Anterior cingulate cortex (tissue), 58 donors: ENCODE measurements around the gene ZNF799.
A peak's percentile ranks its signal among the peaks of the same experiment; 100 is the strongest.
"Not testable (repeated sequence)": the region's sequence is repeated elsewhere in the genome, so short reads cannot be mapped to it uniquely, and the experiment has no call there.

Experiments used
- DNase-seq, 58 donors: peaks; one replicate each; lab custom pipeline; 2025; lab: John Stamatoyannopoulos, UW

ZNF799 gene

GRCh38 chr19:12364391-12365235, 36.5 kb downstream of the ZNF799 start:
- DNase-seq, result peak in 19 of 58 donors; percentile 5 to 49 (median 18)

DNA sequence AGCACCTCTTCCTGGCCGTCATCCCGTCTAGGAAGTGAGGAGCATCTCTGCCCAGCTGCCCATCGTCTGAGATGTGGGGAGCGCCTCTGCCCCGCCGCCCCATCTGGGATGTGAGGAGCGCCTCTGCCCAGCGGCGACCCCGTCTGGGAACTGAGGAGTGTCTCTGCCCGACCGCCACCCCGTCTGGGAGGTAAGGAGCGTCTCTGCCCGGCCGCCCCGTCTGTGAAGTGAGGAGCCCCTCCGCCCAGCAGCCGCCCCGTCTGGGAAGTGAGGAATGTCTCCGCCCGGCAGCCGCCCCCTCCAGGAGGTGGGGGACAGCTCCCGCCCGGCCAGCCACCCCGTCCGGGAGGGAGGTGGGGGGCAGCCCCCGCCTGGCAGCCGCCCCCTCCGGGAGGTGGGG, 38.8 kb downstream of the ZNF799 start:
- DNase-seq, result not testable (repeated sequence)

DNA sequence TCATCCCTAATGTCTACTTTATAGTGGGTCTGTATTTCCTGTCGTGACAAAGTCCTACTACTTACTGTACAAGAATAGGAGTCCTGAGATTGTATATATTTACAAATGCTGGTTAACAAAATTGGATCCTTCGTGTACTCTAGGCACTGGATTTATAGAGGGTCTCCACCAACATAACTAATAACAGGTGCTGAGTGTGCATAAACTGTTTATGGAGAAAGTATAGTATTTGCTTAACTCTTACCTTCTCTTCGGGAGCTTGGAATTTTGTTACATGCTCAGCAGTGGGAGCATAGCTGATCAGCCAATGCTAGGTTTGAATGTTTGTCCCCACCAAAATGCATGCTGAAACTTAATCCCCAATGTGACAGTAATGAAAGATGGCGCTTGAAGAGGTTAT, 47.7 kb downstream of the ZNF799 start:
- DNase-seq, result no peak

DNA sequence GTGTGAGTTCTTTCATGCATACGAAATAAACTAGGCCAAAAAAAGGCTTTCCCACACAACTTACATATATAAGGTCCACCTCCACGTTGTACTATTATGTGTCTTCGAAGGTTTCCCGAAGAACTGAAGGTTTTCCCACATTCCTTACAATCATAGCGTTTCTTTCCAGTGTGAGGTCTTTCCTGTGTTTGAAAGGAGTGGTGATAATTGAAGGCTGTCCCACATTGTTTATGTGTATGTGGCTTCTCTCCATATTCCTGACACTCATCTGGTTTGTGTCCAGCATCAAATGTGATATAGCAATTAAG, 50.2 kb downstream of the ZNF799 start:
- no peak for DNase-seq

- no peak for DNase-seq
These were observed 50.7 kb downstream of the ZNF799 start for GRCh38 chr19:12350185-12350889.

DNA sequence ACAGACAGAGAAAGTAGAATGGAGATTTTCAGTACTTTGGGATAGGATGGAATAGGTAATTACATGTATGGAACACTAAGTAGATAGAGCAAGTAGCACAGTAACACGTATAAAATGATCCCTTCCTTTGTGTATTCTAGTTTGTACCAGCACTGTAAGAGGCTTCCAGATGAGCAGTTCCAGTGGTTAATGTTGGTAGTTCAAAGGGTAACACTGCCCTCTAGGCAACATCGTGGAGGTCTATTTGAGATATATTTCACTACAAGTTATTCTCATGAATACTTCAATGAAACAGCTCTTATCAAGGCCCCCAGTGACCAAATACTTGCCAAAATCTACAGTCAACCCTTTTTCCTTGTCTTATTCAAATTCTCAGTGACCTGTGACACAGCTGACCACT, 54.2 kb downstream of the ZNF799 start:
- DNase-seq, result no peak

- DNase-seq, result no peak
These were observed 55.9 kb downstream of the ZNF799 start for GRCh38 chr19:12345197-12345596.
